Left ventricle myocardium inferior (tissue), 1 donor: ENCODE results near the gene BSCL2. TPM values are rescaled to one million over a fixed set of nuclear protein-coding genes. Genes with fewer than 3 reads are reported as not detected.

Experiments
- DNase-seq: peaks from one replicate; pipeline ENCODE4 v3.0.0-alpha.2; 2020
- H3K27ac ChIP-seq: fragments of 200-600 bp; replicated peaks from 2 replicates; pipeline ENCODE4 v1.8.0; 2021
- H3K27me3 ChIP-seq: fragments of 200-600 bp; 2 replicates; pipeline ENCODE4 v1.8.0; 2021; ENCODE audit warnings: low read depth
- H3K36me3 ChIP-seq: fragments of 200-600 bp; 2 replicates; pipeline ENCODE4 v1.8.0; 2021
- H3K4me1 ChIP-seq: fragments of 200-600 bp; 2 replicates; pipeline ENCODE4 v1.8.0; 2021
- H3K4me3 ChIP-seq: fragments of 200-600 bp; 2 replicates; pipeline ENCODE4 v1.8.0; 2021; ENCODE audit warnings: mild to moderate bottlenecking, moderate library complexity
- H3K9me3 ChIP-seq: fragments of 200-600 bp; replicated peaks from 2 replicates; pipeline ENCODE4 v1.8.0; 2021
- CTCF ChIP-seq: fragments of 200-600 bp; IDR thresholded peaks from 2 replicates; pipeline ENCODE4 v1.8.0; 2021; ENCODE audit warnings: antibody characterized with exemption, mild to moderate bottlenecking, borderline replicate concordance
- intact Hi-C: fragments of 100-400 bp; cut with micrococcal nuclease; formaldehyde crosslinking; loops from one replicate; pipeline ENCODE4 v1.11.0; 2022
- total RNA-seq: library from RNA; stranded (reverse); fragmentation: NEBNext Ultra II Directional; extraction: Animal tissue kit (Norgen Biotek cat#: 25700); gene quantifications from one replicate; pipeline ENCODE4 v1.2.1, GENCODE V29; 2021
- donor health status: DM: no; HTN: yes; CAD: no; lungs with severe emphysema.

BSCL2 gene
- total RNA-seq, 1 donor from 2014 or later: 18.4 TPM

- TF ChIP-seq CTCF: no peak
- DNase-seq: no peak
- Histone ChIP-seq H3K27me3 (no peaks in the 10 kb centered on the region), H3K4me3 (no peak overlapping the region), H3K4me1 (peaks cover 67% of the 10 kb centered on the region), H3K36me3 (peaks cover 100% of the 10 kb centered on the region), H3K9me3 (no peaks in the 10 kb centered on the region), H3K27ac (no peak overlapping the region)
- intact Hi-C loops: no loop called here
These were observed 9.0 kb upstream of the BSCL2 start for GRCh38 chr11:62716206-62716605.

DNA sequence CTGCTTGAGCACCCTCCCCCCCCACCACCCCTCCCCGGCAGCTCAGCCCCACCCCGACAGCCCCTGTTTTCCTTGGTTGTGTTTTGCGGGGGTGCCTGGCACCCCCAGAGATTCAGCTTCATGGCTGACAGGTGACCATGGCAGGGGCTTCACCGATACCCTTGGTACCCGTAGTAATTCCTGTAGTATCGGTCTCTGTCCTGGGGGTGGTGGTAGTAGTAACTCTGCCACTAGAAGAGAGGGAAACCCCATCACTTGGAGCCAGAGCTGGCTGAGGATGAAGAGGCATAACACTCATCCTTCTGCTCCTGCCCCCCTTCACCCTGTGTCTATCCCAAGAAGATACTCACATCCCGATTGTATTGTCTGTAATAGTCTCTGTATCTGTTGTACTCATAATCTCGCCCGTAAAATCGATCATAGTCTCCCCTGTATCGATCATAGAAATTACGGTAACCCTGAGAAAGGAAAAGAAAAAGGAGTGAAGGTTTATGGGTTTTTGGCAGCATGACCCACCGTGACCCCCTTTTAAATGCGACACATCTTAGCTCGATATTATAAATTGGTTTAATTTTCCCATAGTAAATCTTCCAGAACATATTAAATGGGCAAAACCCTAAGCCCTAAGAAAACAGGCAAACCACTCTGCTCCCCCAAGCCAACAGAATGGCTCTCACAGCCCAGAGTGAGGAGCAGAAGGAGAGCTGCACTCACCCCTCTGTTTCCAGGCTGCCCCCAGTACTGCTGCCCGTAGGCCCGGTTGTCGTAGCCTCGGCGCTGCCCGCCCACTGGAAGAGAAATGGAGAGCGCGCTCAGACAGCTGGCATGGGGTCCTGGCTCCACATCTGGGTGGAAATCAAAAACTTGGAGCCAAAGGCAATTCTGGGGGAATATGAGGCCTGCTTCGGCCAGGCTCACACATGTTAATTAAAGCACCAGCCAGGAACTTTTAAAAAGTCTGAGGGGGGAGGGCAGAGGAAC, 8.2 kb upstream of the BSCL2 start:
- no peak for TF ChIP-seq CTCF
- intact Hi-C loops: no loop called here
- Histone ChIP-seq H3K4me1 (peaks cover 70% of the 10 kb centered on the region), H3K4me3 (no peak overlapping the region), H3K36me3 (peaks cover 100% of the 10 kb centered on the region), H3K27me3 (no peaks in the 10 kb centered on the region), H3K9me3 (no peaks in the 10 kb centered on the region), H3K27ac (no peak overlapping the region)
- DNase-seq: no peak

GRCh38 chr11:62713343-62713742, 6.1 kb upstream of the BSCL2 start:
- Histone ChIP-seq H3K4me3 (no peak overlapping the region), H3K27ac (peak overlapping the region; percentile 67), H3K36me3 (peaks cover 80% of the 10 kb centered on the region), H3K4me1 (peaks cover 80% of the 10 kb centered on the region), H3K27me3 (no peaks in the 10 kb centered on the region), H3K9me3 (no peaks in the 10 kb centered on the region)
- intact Hi-C loops: no loop called here
- DNase-seq: no peak
- no peak for TF ChIP-seq CTCF

- TF ChIP-seq CTCF: no peak
- H3K9me3 ChIP-seq: no peaks in the 10 kb centered on the region
- intact Hi-C loops: no loop called here
- peaks cover 75% of the 10 kb centered on the region for H3K36me3 ChIP-seq
- peaks cover 80% of the 10 kb centered on the region for H3K4me1 ChIP-seq
- H3K27ac ChIP-seq: peak overlapping the region; percentile 67
- DNase-seq: no peak
- no peak overlapping the region for H3K4me3 ChIP-seq
- no peaks in the 10 kb centered on the region for H3K27me3 ChIP-seq
These were observed 5.6 kb upstream of the BSCL2 start for GRCh38 chr11:62712861-62713260.

GRCh38 chr11:62712276-62712812, 5.1 kb upstream of the BSCL2 start:
- Histone ChIP-seq H3K36me3 (peaks cover 70% of the 10 kb centered on the region), H3K27me3 (no peaks in the 10 kb centered on the region), H3K27ac (peak overlapping the region; percentile 67), H3K9me3 (no peaks in the 10 kb centered on the region), H3K4me1 (peaks cover 80% of the 10 kb centered on the region), H3K4me3 (no peak overlapping the region)
- intact Hi-C loops: no loop called here
- no peak for TF ChIP-seq CTCF
- DNase-seq: no peak
